Heart left ventricle (tissue), 13 donors: ENCODE data around the gene ASB5.

Experiments used
- CTCF ChIP-seq, 12 donors: fragments of 200-600 bp; sonication (generic) in 4 of 12; IDR thresholded peaks; one replicate each; pipeline versions ENCODE4 v1.5.0 to v1.8.0; 2018 to 2022; ENCODE audit warnings: antibody characterized with exemption in 12 of 12, mild to moderate bottlenecking in 5 of 12
- POLR2A ChIP-seq, 2 donors: fragments of 450-650 bp; IDR thresholded peaks; one replicate each; pipeline ENCODE4 v1.6.1; 2017; ENCODE audit warnings: antibody characterized with exemption in 2 of 2, mild to moderate bottlenecking in 2 of 2, moderate library complexity in 2 of 2
- donor health status: ischemic (EF 13 %, LVEDD 7.1; RV severe dilation, severe dysfunction).
- donor health status: DM: no; HTN: yes; CAD: no.
- donor health status: DM: no; HTN: no; CAD: no.
- donor health status: ischemic (EF 25% LVEDD 6.9; RV normal size, moderate dysfunction).
- donor health status: ischemic (EF 25% LVEDD 5.7; RV mildly dilated, moderate dysfunction).
- donor health status: ischemic (EF 35%, LVEDD 5.7; RV mildly dilated, moderate dysfunction).
- donor health status: nonischemic (EF 11% LVEDD 7.7; RV severe dilation, severe dysfunction).
- donor health status: DM: yes; HTN: yes; CAD: no.
- donor health status: PGD.
- donor health status: ischemic (EF 29% LVEDD 5.4; RV normal size, mild dysfunction).
- donor health status: nonischemic (EF 23%, LVEDD 6.1; RV moderate dilation, normal function).

- TF ChIP-seq CTCF (IDR thresholded peaks at IDR 0.05) (no peak), POLR2A (IDR thresholded peaks at IDR 0.05) (no peak)
These were observed 39.4 kb downstream of the ASB5 start for GRCh38 chr4:176229645-176230044.
